H9 (cell line): ENCODE measurements around the gene MBD3L2. TPM values are rescaled to one million over a fixed set of nuclear protein-coding genes. Genes with fewer than 3 reads are reported as not detected.

Experiments used
- DNase-seq: peaks from one replicate; pipeline ENCODE4 v3.0.0-alpha.2; 2017
- H2AFZ ChIP-seq: one replicate; pipeline ENCODE4 v1.6.1; 2013; ENCODE audit warnings: mild to moderate bottlenecking, low read length, control low read depth, moderate library complexity
- H2AK5ac ChIP-seq: 2 replicates; pipeline ENCODE4 v1.6.1; 2013; ENCODE audit warnings: low read length, control low read depth, mixed read lengths; ENCODE audit not compliant: insufficient read length
- H2BK120ac ChIP-seq: one replicate; pipeline ENCODE4 v1.6.1; 2013; ENCODE audit warnings: low read depth, mild to moderate bottlenecking, low read length, control low read depth, inconsistent platforms; ENCODE audit not compliant: poor library complexity, severe bottlenecking
- H2BK12ac ChIP-seq: 2 replicates; pipeline ENCODE4 v1.6.1; 2013; ENCODE audit warnings: low read length, control low read depth, mixed read lengths, low read depth; ENCODE audit not compliant: insufficient read length
- H2BK15ac ChIP-seq: 2 replicates; pipeline ENCODE4 v1.6.1; 2013; ENCODE audit warnings: low read depth, low read length, control low read depth
- H2BK20ac ChIP-seq: one replicate; pipeline ENCODE4 v1.6.1; 2013; ENCODE audit warnings: low read depth, mild to moderate bottlenecking, low read length, control low read depth, inconsistent platforms; ENCODE audit not compliant: poor library complexity, severe bottlenecking
- H2BK5ac ChIP-seq: 2 replicates; pipeline ENCODE4 v1.6.1; 2013; ENCODE audit warnings: low read length, control low read depth, mixed read lengths; ENCODE audit not compliant: insufficient read length
- H3K14ac ChIP-seq: 2 replicates; pipeline ENCODE4 v1.6.1; 2013; ENCODE audit warnings: low read length, control low read depth; ENCODE audit not compliant: insufficient read depth
- H3K18ac ChIP-seq: 2 replicates; pipeline ENCODE4 v1.6.1; 2013; ENCODE audit warnings: low read depth, mild to moderate bottlenecking, mixed read lengths, low read length, control low read depth; ENCODE audit not compliant: insufficient read length
- H3K23ac ChIP-seq: 2 replicates; pipeline ENCODE4 v1.6.1; 2013; ENCODE audit warnings: low read length, control low read depth, mixed read lengths, low read depth; ENCODE audit not compliant: insufficient read length
- H3K23me2 ChIP-seq: 2 replicates; pipeline ENCODE4 v1.6.1; 2013; ENCODE audit warnings: low read depth, mild to moderate bottlenecking, mixed read lengths, low read length, control low read depth; ENCODE audit not compliant: insufficient read length, poor library complexity, severe bottlenecking
- H3K27ac ChIP-seq: 2 replicates; pipeline ENCODE4 v1.5.1; 2013; ENCODE audit warnings: low read length, control low read depth, mixed read lengths, low read depth; ENCODE audit not compliant: insufficient read length
- H3K27me3 ChIP-seq: 2 replicates; pipeline ENCODE4 v1.6.1; 2013; ENCODE audit warnings: low read length, control low read depth, inconsistent platforms; ENCODE audit not compliant: insufficient read depth
- H3K4ac ChIP-seq: 2 replicates; pipeline ENCODE4 v1.6.1; 2013; ENCODE audit warnings: low read depth, mild to moderate bottlenecking, control low read depth, inconsistent platforms, low read length, moderate library complexity
- H3K4me1 ChIP-seq: 2 replicates; pipeline ENCODE4 v1.6.1; 2013; ENCODE audit warnings: low read length, control low read depth, inconsistent platforms; ENCODE audit not compliant: insufficient read depth
- H3K4me2 ChIP-seq: 2 replicates; pipeline ENCODE4 v1.6.1; 2013; ENCODE audit warnings: low read length, control low read depth, mixed read lengths; ENCODE audit not compliant: insufficient read length, insufficient read depth
- H3K56ac ChIP-seq: 2 replicates; pipeline ENCODE4 v1.6.1; 2013; ENCODE audit warnings: low read depth, mild to moderate bottlenecking, mixed read lengths, low read length, control low read depth; ENCODE audit not compliant: insufficient read length
- H3K79me1 ChIP-seq: 2 replicates; pipeline ENCODE4 v1.6.1; 2013; ENCODE audit warnings: low read depth, mild to moderate bottlenecking, moderate library complexity, low read length, control low read depth, inconsistent platforms; ENCODE audit not compliant: insufficient read depth, poor library complexity, severe bottlenecking
- H3K79me2 ChIP-seq: 2 replicates; pipeline ENCODE4 v1.6.1; 2013; ENCODE audit warnings: low read length, control low read depth, inconsistent platforms; ENCODE audit not compliant: insufficient read depth
- H3K9ac ChIP-seq: 2 replicates; pipeline ENCODE4 v1.6.1; 2013; ENCODE audit warnings: low read length, control low read depth, mixed read lengths; ENCODE audit not compliant: insufficient read length; ENCODE audit errors: extremely low read depth
- H3K9me3 ChIP-seq: one replicate; pipeline ENCODE4 v1.6.1; 2013; ENCODE audit warnings: low read depth, low read length, inconsistent platforms; ENCODE audit not compliant: control insufficient read depth
- H3T11ph ChIP-seq: one replicate; pipeline ENCODE4 v1.6.1; 2013; ENCODE audit warnings: mild to moderate bottlenecking, low read length, control low read depth, inconsistent platforms
- H4K20me1 ChIP-seq: one replicate; pipeline ENCODE4 v1.6.1; 2013; ENCODE audit not compliant: control insufficient read depth, insufficient read length, insufficient read depth
- H4K5ac ChIP-seq: 2 replicates; pipeline ENCODE4 v1.6.1; 2013; ENCODE audit warnings: low read depth, mild to moderate bottlenecking, mixed read lengths, low read length, control low read depth; ENCODE audit not compliant: insufficient read length
- H4K8ac ChIP-seq: replicated peaks from 2 replicates; pipeline ENCODE4 v1.6.1; 2013; ENCODE audit warnings: low read length, control low read depth, mixed read lengths, low read depth; ENCODE audit not compliant: insufficient read length
- H4K91ac ChIP-seq: 2 replicates; pipeline ENCODE4 v1.6.1; 2013; ENCODE audit warnings: low read depth, mild to moderate bottlenecking, moderate library complexity, mixed read lengths, low read length, control low read depth; ENCODE audit not compliant: insufficient read length
- H3K27ac Mint-ChIP-seq, 3 experiments: 2 replicates in 2 of 3; 3 replicates in 1 of 3; pipeline ENCODE4 v1.8.0; 2020 to 2021; ENCODE audit warnings: mixed read lengths in 3 of 3, mild to moderate bottlenecking in 1 of 3, moderate library complexity in 1 of 3
- H3K27me3 Mint-ChIP-seq: 2 replicates; pipeline ENCODE4 v1.8.0; 2021; ENCODE audit warnings: low read depth, mild to moderate bottlenecking, moderate library complexity, mixed read lengths
- H3K36me3 Mint-ChIP-seq, 3 experiments: 2 replicates in 2 of 3; 3 replicates in 1 of 3; pipeline ENCODE4 v1.8.0; 2020 to 2021; ENCODE audit warnings: low read depth in 3 of 3, mixed read lengths in 3 of 3; ENCODE audit not compliant: insufficient read depth in 1 of 3
- H3K4me1 Mint-ChIP-seq, 2 experiments: 2 replicates each; pipeline ENCODE4 v1.8.0; 2020; ENCODE audit warnings: mixed read lengths in 2 of 2
- H3K4me3 Mint-ChIP-seq, 2 experiments: 2 replicates in 1 of 2; 3 replicates in 1 of 2; pipeline ENCODE4 v1.8.0; 2020 to 2021; ENCODE audit warnings: mild to moderate bottlenecking in 2 of 2, mixed read lengths in 2 of 2, moderate library complexity in 1 of 2
- H3K9me3 Mint-ChIP-seq, 2 experiments: 2 replicates in 1 of 2; 3 replicates in 1 of 2; pipeline ENCODE4 v1.8.0; 2020; ENCODE audit warnings: mild to moderate bottlenecking in 2 of 2, mixed read lengths in 2 of 2, moderate library complexity in 1 of 2
- CTCF ChIP-seq: fragments of 200-600 bp; sonication (generic); conservative IDR thresholded peaks from 3 replicates; pipeline ENCODE4 v1.8.0; 2021; ENCODE audit warnings: antibody characterized with exemption, mild to moderate bottlenecking
- WGBS: extraction: QIAGEN DNeasy Blood & Tissue Kit; methylation state at CpG from one replicate; pipeline ENCODE4 v1.1.7; 2013; ENCODE audit warnings: missing lambda C conversion rate, low lambda C conversion rate, mixed read lengths; ENCODE audit not compliant: insufficient read length; ENCODE audit errors: extremely low coverage; 5-methylcytosine and 5-hydroxymethylcytosine counted together
- total RNA-seq: library from RNA; stranded (reverse); gene quantifications from 2 replicates; pipeline ENCODE4 v1.2.1, GENCODE V29; 2021

Gene MBD3L2
- total RNA-seq, 1 experiment from 2014 or later = not detected

- H2BK120ac ChIP-seq = no peak overlapping the region
- H3K23ac ChIP-seq = no peak overlapping the region
- H3K4me3 Mint-ChIP-seq = no peak overlapping the region
- H2BK12ac ChIP-seq = no peak overlapping the region
- peaks cover 4 to 34% (median 7%) of the 10 kb centered on the region in 3 experiments; a peak in 5 of 7 replicates for H3K36me3 Mint-ChIP-seq
- H3K4me2 ChIP-seq = no peak overlapping the region
- no peak overlapping the region for H4K8ac ChIP-seq
- no peak overlapping the region for H2BK5ac ChIP-seq
- peaks cover 59% of the 10 kb centered on the region for H3K9me3 ChIP-seq
- no peak overlapping the region for H3K18ac ChIP-seq
- no peaks in the 10 kb centered on the region; the same call in 1 of the 2 replicates for H3K27me3 Mint-ChIP-seq
- H2BK20ac ChIP-seq = no peak overlapping the region
- no peak overlapping the region for H3K14ac ChIP-seq
- H4K20me1 ChIP-seq = no peaks in the 10 kb centered on the region
- no peak overlapping the region for H4K91ac ChIP-seq
- no peak overlapping the region for H3T11ph ChIP-seq
- no peaks in the 10 kb centered on the region for H3K4me1 Mint-ChIP-seq
- H3K23me2 ChIP-seq = no peaks in the 10 kb centered on the region
- no peak for TF ChIP-seq CTCF
- H3K27ac Mint-ChIP-seq = no peak overlapping the region
- no peak overlapping the region for H3K4ac ChIP-seq
- H2BK15ac ChIP-seq = no peak overlapping the region
- no peak overlapping the region for H4K5ac ChIP-seq
- no peak overlapping the region for H3K27ac ChIP-seq
- H3K79me2 ChIP-seq = no peaks in the 10 kb centered on the region
- H3K27me3 ChIP-seq = no peaks in the 10 kb centered on the region
- H2AFZ ChIP-seq = no peak overlapping the region
- H3K79me1 ChIP-seq = no peaks in the 10 kb centered on the region
- peaks cover 83 to 90% of the 10 kb centered on the region in 2 experiments for H3K9me3 Mint-ChIP-seq
- no CpG with 5 or more reads among the region's 3 CpGs for WGBS
- no peak overlapping the region for H3K9ac ChIP-seq
- H2AK5ac ChIP-seq = no peak overlapping the region
- no peak overlapping the region for H3K56ac ChIP-seq
- no peaks in the 10 kb centered on the region for H3K4me1 ChIP-seq
- DNase-seq = no peak
These were observed 48.8 kb upstream of the MBD3L2 start for GRCh38 chr19:7000333-7000732.
